Fibroblast of lung (primary cell): Measurements from ENCODE around the gene ARHGEF33. TPM values are rescaled to one million over a fixed set of nuclear protein-coding genes. Genes with fewer than 3 reads are reported as not detected.

Experiments
- DNase-seq, 2 donors: peaks; one replicate each; pipeline versions ENCODE4 v3.0.0 to v3.0.0-alpha.2; 2010; ENCODE audit warnings: low read depth in 2 of 2
- H2AFZ ChIP-seq: 2 replicates; pipeline ENCODE4 v1.5.1; 2012; ENCODE audit warnings: low read length, control low read depth, inconsistent platforms
- H3K27ac ChIP-seq: 2 replicates; pipeline ENCODE4 v1.5.1; 2011; ENCODE audit warnings: low read length, control low read depth; ENCODE audit not compliant: insufficient read depth
- H3K27me3 ChIP-seq: 2 replicates; pipeline ENCODE4 v1.5.1; 2011; ENCODE audit warnings: mild to moderate bottlenecking, low read length; ENCODE audit not compliant: control insufficient read depth, insufficient read depth
- H3K36me3 ChIP-seq: 2 replicates; pipeline ENCODE4 v1.5.1; 2011; ENCODE audit warnings: low read length; ENCODE audit not compliant: control insufficient read depth, insufficient read depth
- H3K4me1 ChIP-seq: 2 replicates; pipeline ENCODE4 v1.5.1; 2011; ENCODE audit warnings: low read length; ENCODE audit not compliant: control insufficient read depth, insufficient read depth; ENCODE audit errors: extremely low read depth
- H3K4me2 ChIP-seq: 2 replicates; pipeline ENCODE4 v1.5.1; 2011; ENCODE audit warnings: low read length, control low read depth; ENCODE audit not compliant: insufficient read depth; ENCODE audit errors: extremely low read depth
- H3K4me3 ChIP-seq, 4 experiments: fragments of 200-600 bp in 1 of 4; sonication (generic) in 1 of 4; replicated peaks in 1 of 4; 2 replicates each; pipeline ENCODE4 v1.5.1; 2011 to 2016; ENCODE audit warnings: low read length in 4 of 4, low read depth in 3 of 4, mild to moderate bottlenecking in 3 of 4, control low read depth in 2 of 4, inconsistent platforms in 1 of 4, mixed read lengths in 1 of 4; ENCODE audit not compliant: insufficient read depth in 1 of 4; ENCODE audit errors: control extremely low read depth in 1 of 4
- H3K79me2 ChIP-seq: 2 replicates; pipeline ENCODE4 v1.5.1; 2012; ENCODE audit warnings: mild to moderate bottlenecking, low read length, inconsistent platforms; ENCODE audit not compliant: control insufficient read depth, insufficient read depth
- H3K9ac ChIP-seq: 2 replicates; pipeline ENCODE4 v1.5.1; 2011; ENCODE audit warnings: mild to moderate bottlenecking, low read length, control low read depth; ENCODE audit not compliant: insufficient read depth
- H3K9me3 ChIP-seq: 2 replicates; pipeline ENCODE4 v1.5.1; 2012; ENCODE audit warnings: low read depth, low read length; ENCODE audit not compliant: control insufficient read depth, insufficient read depth
- H4K20me1 ChIP-seq: 2 replicates; pipeline ENCODE4 v1.5.1; 2011; ENCODE audit warnings: low read length; ENCODE audit not compliant: control insufficient read depth, insufficient read depth; ENCODE audit errors: extremely low read depth
- EZH2 ChIP-seq: IDR thresholded peaks from 2 replicates; pipeline ENCODE4 v1.5.1; 2012; ENCODE audit warnings: low read length, control low read depth, mild to moderate bottlenecking; ENCODE audit errors: missing control alignments
- polyA plus RNA-seq, 2 donors: library from polyadenylated mRNA; depleted of rRNA in 1 of 2; stranded (reverse) in 1 of 2; unstranded in 1 of 2; fragments of >200 nt; gene quantifications; 2 replicates each; pipeline ENCODE4 v1.2.1, GENCODE V29; 2011 to 2012; ENCODE audit warnings: missing spikeins in 1 of 2
- total RNA-seq: library from RNA; depleted of rRNA; stranded (reverse); fragments of >200 nt; gene quantifications from 2 replicates; pipeline ENCODE4 v1.2.1, GENCODE V29; 2014
- TF ChIP-seq, protein P1 (sequence below), 2 donors: IDR thresholded peaks in 1 of 2; conservative IDR thresholded peaks in 1 of 2; 1 replicate in 1 of 2; 2 replicates in 1 of 2; pipeline ENCODE4 v1.5.1; 2011 to 2012; ENCODE audit warnings: low read length in 2 of 2, control low read depth in 1 of 2, inconsistent platforms in 1 of 2, low read depth in 1 of 2, mild to moderate bottlenecking in 1 of 2

The ARHGEF33 gene
- total and polyA plus RNA-seq, 2 donors (not counting 1 experiment from before 2014, with no cell fraction given): 0.10 to 0.50 TPM

DNA sequence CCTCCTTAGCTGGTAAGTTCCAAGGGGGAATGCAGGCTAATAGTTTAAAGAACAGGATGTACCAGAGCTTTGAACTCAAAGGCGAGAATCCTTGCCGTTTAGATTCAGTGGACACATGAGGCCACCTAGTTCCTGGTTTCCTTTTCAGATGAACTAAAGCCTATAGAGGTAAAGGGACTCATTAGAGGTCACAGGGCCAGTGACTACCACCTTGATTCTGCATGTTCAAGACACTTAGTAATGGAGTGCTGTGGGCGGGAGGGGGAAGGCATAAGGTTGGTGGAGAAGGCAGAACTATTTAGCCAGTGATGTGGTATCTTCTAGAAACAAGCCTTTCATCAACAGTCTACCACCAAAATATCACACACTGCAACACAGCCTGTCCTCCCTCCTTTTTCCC, 47.9 kb downstream of the ARHGEF33 start:
- Histone ChIP-seq H4K20me1 (no peaks in the 10 kb centered on the region), H3K27ac (no peak overlapping the region), H2AFZ (no peak overlapping the region), H3K27me3 (no peaks in the 10 kb centered on the region), H3K36me3 (no peaks in the 10 kb centered on the region), H3K4me1 (no peaks in the 10 kb centered on the region), H3K9ac (no peak overlapping the region), H3K4me3 (no peak overlapping the region), H3K9me3 (no peaks in the 10 kb centered on the region), H3K4me2 (no peak overlapping the region), H3K79me2 (no peaks in the 10 kb centered on the region)
- no peak for DNase-seq
- no peak for TF ChIP-seq EZH2
- TF ChIP-seq, protein P1, sequence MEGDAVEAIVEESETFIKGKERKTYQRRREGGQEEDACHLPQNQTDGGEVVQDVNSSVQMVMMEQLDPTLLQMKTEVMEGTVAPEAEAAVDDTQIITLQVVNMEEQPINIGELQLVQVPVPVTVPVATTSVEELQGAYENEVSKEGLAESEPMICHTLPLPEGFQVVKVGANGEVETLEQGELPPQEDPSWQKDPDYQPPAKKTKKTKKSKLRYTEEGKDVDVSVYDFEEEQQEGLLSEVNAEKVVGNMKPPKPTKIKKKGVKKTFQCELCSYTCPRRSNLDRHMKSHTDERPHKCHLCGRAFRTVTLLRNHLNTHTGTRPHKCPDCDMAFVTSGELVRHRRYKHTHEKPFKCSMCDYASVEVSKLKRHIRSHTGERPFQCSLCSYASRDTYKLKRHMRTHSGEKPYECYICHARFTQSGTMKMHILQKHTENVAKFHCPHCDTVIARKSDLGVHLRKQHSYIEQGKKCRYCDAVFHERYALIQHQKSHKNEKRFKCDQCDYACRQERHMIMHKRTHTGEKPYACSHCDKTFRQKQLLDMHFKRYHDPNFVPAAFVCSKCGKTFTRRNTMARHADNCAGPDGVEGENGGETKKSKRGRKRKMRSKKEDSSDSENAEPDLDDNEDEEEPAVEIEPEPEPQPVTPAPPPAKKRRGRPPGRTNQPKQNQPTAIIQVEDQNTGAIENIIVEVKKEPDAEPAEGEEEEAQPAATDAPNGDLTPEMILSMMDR (conservative IDR thresholded peaks at IDR 0.05 in 1 of 2, IDR thresholded peaks at IDR 0.05 in 1 of 2; ENCODE audit: low read depth in 1 of 2, low read length in 2 of 2): no peak

DNA sequence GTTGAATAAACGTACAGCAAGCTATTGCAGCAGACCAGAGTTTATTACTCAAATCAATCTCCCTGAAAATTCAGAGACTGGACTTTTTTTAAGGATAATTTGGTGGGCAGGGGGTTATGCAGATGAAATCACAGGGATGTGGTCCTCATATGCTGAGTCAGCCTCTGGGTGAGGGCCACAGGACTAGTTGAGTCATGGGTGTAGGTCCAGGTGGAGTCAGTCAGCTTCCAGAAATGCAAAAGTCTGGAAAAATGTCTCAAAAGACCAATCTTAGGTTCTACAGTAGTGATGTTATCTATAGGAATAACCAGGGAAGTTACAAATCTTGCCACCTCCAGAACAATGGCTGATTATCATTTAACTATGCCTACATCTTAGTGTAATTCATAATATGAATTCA, 51.1 kb downstream of the ARHGEF33 start:
- Histone ChIP-seq H3K4me3 (no peak overlapping the region), H4K20me1 (no peaks in the 10 kb centered on the region), H3K79me2 (no peaks in the 10 kb centered on the region), H3K36me3 (no peaks in the 10 kb centered on the region), H3K27me3 (no peaks in the 10 kb centered on the region), H3K4me1 (no peaks in the 10 kb centered on the region), H3K9ac (no peak overlapping the region), H3K9me3 (no peaks in the 10 kb centered on the region), H2AFZ (no peak overlapping the region), H3K27ac (no peak overlapping the region), H3K4me2 (no peak overlapping the region)
- peak in 1 of 2 donors; percentile 44 for DNase-seq
- TF ChIP-seq EZH2: no peak
- TF ChIP-seq, protein P1 (conservative IDR thresholded peaks at IDR 0.05 in 1 of 2, IDR thresholded peaks at IDR 0.05 in 1 of 2; ENCODE audit: low read depth in 1 of 2, low read length in 2 of 2): no peak

DNA sequence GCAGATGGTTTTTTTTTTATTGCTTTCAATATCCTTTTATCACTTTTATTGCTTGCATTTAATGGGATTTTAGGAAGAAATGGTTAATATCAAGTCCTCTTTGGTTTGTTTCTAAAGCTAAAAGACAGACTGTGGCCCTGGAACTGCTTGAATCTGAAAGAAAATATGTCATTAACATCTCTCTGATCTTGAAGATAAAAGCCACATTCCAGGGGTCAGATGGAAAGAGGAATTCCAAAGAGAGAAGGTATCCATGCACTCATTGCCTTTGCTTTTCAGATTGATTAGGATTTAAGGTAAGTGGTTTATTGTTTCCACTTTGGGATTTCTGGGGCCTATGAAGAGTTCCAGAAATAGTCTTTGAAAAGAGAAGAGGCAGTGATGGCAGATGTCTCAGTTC, 54.1 kb downstream of the ARHGEF33 start:
- no peak overlapping the region for H3K27ac ChIP-seq
- H2AFZ ChIP-seq: no peak overlapping the region
- H3K9ac ChIP-seq: no peak overlapping the region
- no peaks in the 10 kb centered on the region for H3K36me3 ChIP-seq
- H3K4me1 ChIP-seq: peaks cover 2% of the 10 kb centered on the region
- DNase-seq: no peak
- H3K4me3 ChIP-seq: no peak overlapping the region
- no peaks in the 10 kb centered on the region for H3K79me2 ChIP-seq
- H3K27me3 ChIP-seq: no peaks in the 10 kb centered on the region
- no peaks in the 10 kb centered on the region for H4K20me1 ChIP-seq
- TF ChIP-seq, protein P1 (conservative IDR thresholded peaks at IDR 0.05 in 1 of 2, IDR thresholded peaks at IDR 0.05 in 1 of 2; ENCODE audit: low read depth in 1 of 2, low read length in 2 of 2): no peak
- TF ChIP-seq EZH2: no peak
- no peak overlapping the region for H3K4me2 ChIP-seq
- no peaks in the 10 kb centered on the region for H3K9me3 ChIP-seq
